UCSD-AML1 (cell line): ENCODE results near the gene DPYSL4.

Source experiments
- DNase-seq: peaks from one replicate; lab custom pipeline; 2025; ENCODE audit not compliant: unreplicated experiment; lab: John Stamatoyannopoulos, UW

Gene DPYSL4

GRCh38 chr10:132163278-132163765, 23.4 kb upstream of the DPYSL4 start:
- no peak for DNase-seq

GRCh38 chr10:132163826-132164515, 22.8 kb upstream of the DPYSL4 start:
- no peak for DNase-seq

- DNase-seq, result no peak
These were observed 21.9 kb upstream of the DPYSL4 start for GRCh38 chr10:132164761-132165278.

GRCh38 chr10:132165416-132165980, 21.2 kb upstream of the DPYSL4 start:
- no peak for DNase-seq

- no peak for DNase-seq
These were observed 20.4 kb upstream of the DPYSL4 start for GRCh38 chr10:132166216-132166950.

GRCh38 chr10:132167041-132167674, 19.6 kb upstream of the DPYSL4 start:
- no peak for DNase-seq

GRCh38 chr10:132167976-132168375, 18.8 kb upstream of the DPYSL4 start:
- no peak for DNase-seq

- DNase-seq, result no peak
These were observed 18.1 kb upstream of the DPYSL4 start for GRCh38 chr10:132168571-132169030.

GRCh38 chr10:132169031-132169765, 17.6 kb upstream of the DPYSL4 start:
- DNase-seq, result no peak

GRCh38 chr10:132169766-132170560, 16.8 kb upstream of the DPYSL4 start:
- no peak for DNase-seq

GRCh38 chr10:132170561-132171361, 16.0 kb upstream of the DPYSL4 start:
- no peak for DNase-seq

GRCh38 chr10:132172091-132173066, 14.4 kb upstream of the DPYSL4 start:
- DNase-seq, result no peak

- no peak for DNase-seq
These were observed 13.6 kb upstream of the DPYSL4 start for GRCh38 chr10:132173185-132173584.

- DNase-seq, result no peak
These were observed 12.5 kb upstream of the DPYSL4 start for GRCh38 chr10:132174237-132174636.

- DNase-seq, result no peak
These were observed 11.3 kb upstream of the DPYSL4 start for GRCh38 chr10:132175408-132175807.

GRCh38 chr10:132175907-132176581, 10.7 kb upstream of the DPYSL4 start:
- no peak for DNase-seq
